Cardiac septum (tissue), 1 donor: ENCODE results near the gene KIF25. TPM values are rescaled to one million over a fixed set of nuclear protein-coding genes. Genes with fewer than 3 reads are reported as not detected.
"Not testable (repeated sequence)": the region's sequence is repeated elsewhere in the genome, so short reads cannot be mapped to it uniquely, and the experiment has no call there.

ENCODE experiments used
- DNase-seq: peaks from one replicate; pipeline ENCODE4 v3.0.0-alpha.2; 2020; ENCODE audit warnings: low spot score
- intact Hi-C: fragments of 100-400 bp; cut with DNase I; formaldehyde crosslinking; loops from one replicate; pipeline ENCODE4 v1.14.0; 2022
- total RNA-seq: library from RNA; stranded (reverse); fragmentation: NEBNext Ultra II Directional; extraction: Animal tissue kit (Norgen Biotek cat#: 25700); gene quantifications from one replicate; pipeline ENCODE4 v1.2.1, GENCODE V29; 2021
- donor health status: DM: no; HTN: no; CAD: no.

The KIF25 gene
- total RNA-seq, 1 donor from 2014 or later = 0.24 TPM

DNA sequence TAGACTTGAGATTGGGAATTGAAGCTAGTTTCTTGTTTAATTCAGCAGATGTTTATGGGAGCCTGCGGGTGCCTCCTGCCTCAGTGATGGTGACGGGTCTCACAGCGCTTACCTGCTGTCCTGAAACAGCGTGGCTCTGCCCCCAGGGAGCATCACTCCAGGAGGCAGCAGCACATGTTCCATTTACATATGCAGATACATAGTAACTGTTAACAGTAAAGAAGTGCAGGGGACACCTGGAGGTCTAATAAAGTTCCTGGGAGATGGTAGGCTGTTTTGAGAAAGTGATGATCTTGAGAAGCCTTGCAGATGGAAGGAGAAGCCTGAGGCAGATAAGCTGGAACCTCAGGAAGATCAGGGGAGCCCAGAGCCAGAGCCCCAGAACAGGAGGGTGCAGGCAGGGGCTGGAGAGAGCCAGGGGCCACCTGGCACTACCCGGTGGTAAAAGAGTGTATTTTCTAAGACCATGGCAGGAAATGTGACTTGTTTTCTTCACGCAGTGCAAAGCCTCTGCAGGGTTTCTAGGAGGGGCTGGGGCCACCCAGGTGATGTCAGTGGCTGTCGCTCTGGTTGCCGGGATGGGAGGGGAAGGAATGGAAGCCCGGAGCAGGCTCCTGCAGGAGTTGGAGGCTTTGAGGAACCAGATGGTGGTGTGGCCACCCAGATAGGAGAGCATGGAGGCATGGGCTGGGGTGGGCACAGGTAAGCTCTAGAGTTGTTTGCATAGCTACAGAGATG lies 24.2 kb upstream of the KIF25 start:
- no peak for DNase-seq
- intact Hi-C loops = no loop called here

DNA sequence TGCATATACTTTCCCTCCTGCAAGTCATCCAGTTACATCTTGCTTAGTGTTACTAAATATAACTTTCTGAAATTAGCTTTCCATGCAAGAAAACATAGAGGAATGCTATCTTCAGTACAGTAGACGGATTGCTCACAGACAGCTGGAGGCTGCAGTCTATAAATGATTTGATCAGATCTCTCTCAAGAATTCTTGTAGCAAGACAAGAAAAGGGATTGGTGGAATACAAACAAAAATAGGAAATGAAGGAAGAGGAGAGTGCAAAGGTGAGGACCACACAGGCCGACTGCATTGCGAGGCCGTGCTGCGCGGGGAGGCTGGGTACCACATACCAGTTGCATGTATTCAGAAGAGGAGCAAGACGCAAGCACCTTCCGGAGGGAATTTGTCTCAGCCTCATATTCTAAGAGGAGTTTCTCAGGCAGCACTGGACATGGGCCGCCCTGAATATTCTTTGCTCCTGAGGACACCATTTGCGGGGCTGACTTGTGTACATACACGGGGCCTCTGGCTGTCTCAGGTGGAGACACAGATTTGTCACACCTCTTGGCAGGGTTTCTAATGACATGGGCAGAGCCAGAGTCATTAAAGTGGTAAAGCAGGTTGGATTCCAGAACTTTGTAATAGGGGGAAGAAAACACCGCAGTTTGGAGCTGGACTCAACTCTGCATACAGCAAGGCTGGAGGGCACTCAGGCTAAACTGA lies 22.7 kb upstream of the KIF25 start:
- intact Hi-C loops = no loop called here
- no peak for DNase-seq

DNA sequence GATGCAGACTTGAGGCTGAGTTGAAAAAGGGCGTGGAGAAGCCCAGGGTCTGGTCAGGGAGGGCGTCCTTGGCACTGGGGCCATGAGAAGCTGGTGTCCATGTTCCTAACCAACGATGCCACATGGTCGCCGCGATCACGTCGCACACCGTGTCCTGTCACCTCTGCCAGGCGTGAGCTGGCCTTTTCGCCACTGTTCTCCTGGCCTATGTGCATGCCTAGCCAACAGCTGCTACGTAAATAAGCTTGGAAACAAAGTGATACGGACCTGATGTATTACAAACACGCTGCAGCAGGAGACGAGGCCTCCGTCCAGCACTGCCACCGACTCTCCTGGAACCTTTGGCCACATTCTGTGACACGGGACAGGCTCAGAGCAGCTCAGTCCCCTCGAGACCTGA lies 22.0 kb upstream of the KIF25 start:
- no peak for DNase-seq
- intact Hi-C loops = no loop called here

DNA sequence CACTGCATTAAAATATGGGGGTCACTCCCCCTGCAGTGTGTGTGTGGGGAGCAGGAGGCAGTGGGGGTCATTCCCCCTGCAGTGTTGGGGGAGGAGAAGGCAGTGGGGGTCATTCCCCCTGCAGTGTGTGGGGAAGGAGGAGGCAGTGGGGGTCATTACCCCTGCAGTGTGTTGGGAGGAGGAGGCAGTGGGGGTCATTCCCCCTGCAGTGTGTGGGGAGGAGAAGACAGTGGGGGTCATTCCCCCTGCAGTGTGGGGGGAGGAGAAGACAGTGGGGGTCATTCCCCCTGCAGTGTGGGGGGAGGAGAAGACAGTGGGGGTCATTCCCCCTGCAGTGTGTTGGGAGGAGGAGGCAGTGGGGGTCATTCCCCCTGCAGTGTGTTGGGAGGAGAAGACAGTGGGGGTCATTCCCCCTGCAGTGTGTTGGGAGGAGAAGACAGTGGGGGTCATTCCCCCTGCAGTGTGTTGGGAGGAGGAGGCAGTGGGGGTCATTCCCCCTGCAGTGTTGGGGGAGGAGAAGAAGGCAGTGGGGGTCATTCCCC lies 21.3 kb upstream of the KIF25 start:
- DNase-seq, intact Hi-C loops: not testable (repeated sequence)

DNA sequence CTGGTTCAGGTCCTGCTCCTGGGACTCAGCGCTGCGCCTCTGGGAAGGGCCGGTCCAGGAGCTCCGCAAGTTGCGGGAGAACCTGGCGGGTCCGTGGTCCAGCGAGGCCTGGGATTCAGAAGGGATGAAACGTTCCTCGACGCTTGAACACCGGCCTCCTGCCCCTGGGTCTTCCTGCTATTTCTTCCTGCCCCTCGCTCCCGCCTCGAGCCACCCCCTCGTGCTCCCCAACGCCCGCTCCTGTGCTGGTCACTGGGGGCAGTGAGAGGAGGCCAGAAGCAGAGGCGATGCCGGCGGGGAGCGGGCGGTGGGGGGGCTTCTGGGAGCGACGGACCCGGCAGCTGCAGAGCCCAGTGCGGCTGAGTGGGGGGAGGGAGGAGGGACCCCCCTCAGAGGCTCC lies 20.8 kb upstream of the KIF25 start:
- no peak for DNase-seq
- intact Hi-C loops = no loop called here

DNA sequence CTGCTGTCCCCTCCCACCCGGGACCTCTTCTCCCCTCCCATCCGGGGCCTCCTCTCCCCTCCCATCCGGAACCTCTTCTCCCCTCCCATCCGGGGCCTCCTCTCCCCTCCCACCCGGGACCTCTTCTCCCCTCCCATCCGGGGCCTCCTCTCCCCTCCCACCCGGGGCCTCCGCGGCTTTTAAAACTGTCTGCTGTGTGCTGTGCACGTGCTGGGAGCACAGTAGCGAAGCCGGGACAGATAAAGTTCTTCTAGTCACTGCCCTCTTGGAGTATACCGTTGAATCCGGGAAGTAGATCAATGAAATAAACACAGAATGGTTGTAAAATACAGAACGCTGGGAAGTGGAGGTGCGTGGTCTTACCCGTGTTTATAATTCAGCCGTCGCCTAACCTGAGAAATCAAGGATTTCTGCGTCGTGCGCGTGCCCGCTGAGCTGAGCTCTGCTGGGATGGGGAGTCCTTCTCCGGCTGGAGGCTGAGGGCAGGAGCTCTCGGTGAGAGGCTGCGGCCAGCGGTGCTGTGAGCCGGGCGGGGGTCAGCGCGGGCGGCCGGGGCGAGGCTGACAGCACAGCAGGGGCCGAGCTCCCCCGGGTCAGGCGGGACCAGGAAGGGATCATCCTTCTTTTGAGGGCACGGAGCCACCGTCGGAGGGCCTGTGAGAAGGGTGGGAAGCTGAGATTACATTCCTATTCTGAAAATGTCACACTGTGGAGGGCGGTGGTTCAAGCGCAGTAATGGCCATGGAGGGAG lies 19.6 kb upstream of the KIF25 start:
- intact Hi-C loops = no loop called here
- DNase-seq = no peak

DNA sequence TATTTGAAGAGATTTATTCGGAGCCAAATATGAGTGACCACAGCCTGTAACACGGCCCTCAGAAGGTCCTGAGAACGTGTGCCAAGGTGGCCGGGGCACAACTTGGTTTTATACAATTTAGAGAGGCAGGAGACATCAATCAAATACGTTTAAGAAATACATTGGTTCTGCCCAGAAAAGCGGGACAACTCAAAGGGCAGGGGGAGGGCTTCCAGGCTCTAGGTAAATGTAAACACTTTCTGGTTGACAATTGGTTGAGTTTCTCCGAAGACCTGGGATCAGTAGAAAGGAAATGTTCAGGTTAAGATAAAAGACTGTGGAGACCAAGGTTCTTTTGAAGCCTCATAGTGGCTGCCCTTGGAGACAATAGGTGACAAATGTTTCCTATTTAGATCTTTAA lies 18.9 kb upstream of the KIF25 start:
- no peak for DNase-seq
- intact Hi-C loops = no loop called here

DNA sequence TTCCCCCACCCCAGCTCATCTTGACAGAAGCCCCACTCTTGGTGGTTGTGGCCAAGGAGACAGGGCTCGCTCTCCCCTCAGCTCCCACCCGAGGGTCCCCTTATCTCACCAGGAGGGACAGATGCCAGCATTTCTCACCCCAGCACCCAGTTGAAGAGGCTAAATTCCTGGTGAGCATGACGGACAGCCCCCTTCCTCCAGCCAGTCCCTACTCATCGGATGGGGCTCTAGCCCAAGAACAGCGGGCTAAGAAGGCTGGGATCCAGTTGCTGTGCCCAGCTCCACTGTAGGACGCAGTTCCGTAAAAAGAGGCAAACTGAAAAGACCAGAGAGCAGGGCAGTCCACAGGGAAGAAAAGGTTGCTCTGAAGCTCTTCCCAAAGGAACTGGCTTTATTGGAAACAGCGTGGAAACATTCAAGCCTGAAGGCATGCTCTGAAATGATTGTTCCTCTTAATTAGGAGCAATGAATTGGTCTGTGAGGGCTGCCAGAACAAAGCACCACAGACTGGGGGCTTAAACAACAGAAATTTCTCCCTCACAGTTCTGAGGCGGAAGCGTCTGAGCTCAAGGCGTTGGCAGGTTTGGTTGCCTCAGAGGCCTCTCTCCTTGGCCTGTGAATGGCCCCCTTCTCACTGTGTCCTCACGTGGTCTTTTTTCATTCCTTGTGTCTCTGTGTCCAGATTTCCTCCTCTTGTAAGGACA lies 17.9 kb upstream of the KIF25 start:
- DNase-seq = no peak
- intact Hi-C loops = no loop called here

DNA sequence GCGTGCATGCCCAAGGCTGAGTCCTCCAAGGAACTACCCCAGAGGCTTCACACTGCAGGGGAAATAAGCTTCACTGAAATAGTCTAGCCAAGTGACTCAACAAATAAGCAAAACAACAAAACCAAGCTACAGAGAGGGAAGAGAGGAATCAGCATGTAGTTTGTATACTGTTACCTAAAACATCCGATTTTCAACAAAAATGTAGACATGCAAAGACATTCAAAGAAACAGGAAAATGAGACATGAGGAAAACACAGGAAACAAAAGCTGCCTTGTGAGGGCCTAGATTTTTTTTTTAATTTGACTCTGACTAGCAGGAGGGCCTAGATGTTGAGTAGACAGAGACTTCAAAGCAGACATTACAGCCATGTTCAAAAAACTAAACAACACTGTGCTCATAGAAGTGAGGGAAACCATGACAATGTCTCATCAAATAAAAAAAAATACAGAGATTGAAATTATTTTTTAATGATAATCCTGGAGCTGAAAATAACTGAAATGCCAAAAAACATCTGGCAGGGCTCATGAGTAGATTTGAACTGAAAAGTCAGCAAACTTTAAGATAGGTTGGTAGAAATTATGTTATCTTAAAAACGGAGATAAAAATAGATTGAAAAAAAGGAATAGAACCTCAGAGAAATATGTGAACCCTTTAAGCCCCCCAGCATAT lies 16.4 kb upstream of the KIF25 start:
- DNase-seq = no peak
- intact Hi-C loops = no loop called here

DNA sequence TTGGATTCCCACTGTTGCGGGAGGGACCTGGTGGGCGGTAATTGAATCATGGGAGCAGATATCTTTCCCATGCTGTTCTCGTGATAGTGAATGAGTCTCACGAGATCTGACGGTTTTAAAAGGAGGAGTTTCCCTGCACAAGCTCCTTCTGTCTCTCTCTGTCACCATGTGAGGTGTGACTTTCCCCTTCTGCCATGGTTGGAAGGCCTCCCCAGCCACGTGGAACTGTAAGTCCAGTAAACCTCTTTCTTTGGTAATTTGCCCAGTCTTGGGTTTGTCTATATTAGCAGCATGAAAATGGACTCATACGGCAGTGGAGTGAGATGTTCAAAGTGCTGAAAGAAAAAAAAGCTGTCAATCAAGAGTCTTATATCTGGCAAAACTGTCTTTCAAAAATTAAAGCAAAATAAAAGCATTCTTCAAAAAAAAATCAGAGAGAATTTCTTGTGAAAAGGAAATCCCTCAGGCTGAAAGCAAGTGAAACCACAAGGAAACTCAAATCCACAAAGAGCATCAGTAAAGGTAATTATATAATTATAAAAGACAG lies 15.5 kb upstream of the KIF25 start:
- intact Hi-C loops = no loop called here
- no peak for DNase-seq

DNA sequence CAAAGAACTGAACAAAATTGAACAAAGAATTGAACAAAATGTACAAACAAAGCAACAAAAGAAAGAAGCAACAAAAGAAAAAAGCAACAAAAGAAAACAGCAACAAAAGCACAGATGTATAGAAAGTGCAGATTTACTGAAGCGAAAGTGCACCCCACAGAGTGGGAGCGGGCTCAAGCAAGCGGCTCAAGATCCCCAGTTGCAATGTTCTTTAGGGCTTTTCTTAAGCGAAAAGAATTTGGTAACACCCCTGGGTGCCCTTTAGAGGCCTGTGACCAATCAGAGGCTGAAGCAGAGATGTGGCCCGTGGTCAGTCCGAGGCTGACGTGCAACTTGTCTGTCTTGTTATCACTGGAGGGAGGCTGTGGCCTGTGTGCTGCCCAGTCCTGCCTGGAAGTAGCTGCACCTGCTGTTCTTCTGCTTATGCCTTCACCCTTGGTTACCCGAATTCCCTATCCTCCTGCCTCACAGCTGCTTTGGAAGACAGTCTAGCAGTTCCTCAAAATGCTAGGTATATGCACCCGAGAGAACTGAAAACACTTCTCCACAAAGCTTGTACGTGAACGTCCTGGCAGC lies 13.2 kb upstream of the KIF25 start:
- DNase-seq = no peak
- intact Hi-C loops = no loop called here

DNA sequence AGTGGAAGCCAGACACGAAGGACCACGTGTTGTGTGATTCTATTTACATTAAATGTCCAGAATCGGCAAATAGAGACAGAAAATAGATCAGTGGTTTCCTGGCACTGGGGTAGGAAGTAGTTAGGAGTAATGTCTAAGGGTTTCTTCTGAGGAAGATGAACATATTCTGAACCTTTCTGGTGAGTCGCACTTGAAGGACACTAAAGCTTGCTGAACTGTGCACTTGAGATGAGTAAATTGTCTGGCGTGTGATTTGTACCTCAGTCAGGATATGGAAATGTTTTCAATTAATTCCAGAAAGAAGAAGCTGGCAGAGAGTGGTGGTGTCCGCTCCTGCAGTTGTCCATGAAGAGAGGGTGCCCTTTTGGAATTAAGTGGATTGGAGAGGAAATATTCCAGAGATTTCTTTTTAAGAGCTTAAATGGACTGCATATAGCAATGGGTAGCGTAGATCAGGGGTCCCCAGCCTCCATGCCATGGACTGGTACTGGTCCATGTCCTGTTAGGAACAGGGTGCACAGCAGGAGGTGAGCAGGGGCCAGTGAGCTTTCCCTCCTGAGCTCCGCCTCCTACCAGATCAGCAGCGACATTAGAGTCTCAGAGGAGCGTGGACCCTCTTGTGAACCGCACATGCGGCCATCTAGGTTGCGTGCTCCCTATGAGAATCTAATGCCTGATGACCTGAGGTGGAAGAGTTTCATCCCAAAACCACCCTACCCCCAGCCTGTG lies 12.4 kb upstream of the KIF25 start:
- intact Hi-C loops = no loop called here
- DNase-seq = no peak

DNA sequence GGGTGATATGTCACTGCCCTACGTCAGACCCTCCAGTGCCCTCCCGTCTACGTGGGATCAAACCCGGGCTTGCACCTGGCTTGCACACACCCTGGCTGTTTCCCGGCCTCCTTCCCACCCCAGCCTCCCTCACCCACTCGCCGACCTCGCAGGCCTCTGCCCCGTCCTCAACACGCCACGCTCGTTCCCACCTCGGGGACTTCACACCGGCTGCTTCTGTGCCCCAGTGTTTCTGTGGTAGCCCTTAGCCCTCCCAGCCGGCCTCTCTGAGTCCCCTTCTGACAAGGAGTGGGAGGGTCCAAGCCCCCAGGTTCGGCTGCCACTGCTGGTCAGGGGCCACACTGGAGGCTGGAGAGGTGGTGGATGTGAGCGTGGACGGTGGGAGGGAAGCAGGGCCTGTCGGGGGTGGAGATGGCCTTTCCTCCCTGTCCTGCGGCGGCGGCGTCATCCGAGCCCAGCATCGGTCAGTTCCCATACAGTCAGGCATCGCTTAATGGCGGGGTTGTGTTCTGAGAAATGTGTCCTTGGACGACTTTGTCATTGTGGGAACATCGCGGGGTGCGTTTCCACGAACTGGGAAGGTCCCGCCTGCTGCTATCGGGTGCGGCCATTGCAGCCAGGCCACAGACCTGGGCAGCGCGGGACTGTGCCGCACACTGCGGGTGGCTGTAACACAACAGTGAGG lies 11.4 kb upstream of the KIF25 start:
- intact Hi-C loops = no loop called here
- DNase-seq = peak; percentile 69

DNA sequence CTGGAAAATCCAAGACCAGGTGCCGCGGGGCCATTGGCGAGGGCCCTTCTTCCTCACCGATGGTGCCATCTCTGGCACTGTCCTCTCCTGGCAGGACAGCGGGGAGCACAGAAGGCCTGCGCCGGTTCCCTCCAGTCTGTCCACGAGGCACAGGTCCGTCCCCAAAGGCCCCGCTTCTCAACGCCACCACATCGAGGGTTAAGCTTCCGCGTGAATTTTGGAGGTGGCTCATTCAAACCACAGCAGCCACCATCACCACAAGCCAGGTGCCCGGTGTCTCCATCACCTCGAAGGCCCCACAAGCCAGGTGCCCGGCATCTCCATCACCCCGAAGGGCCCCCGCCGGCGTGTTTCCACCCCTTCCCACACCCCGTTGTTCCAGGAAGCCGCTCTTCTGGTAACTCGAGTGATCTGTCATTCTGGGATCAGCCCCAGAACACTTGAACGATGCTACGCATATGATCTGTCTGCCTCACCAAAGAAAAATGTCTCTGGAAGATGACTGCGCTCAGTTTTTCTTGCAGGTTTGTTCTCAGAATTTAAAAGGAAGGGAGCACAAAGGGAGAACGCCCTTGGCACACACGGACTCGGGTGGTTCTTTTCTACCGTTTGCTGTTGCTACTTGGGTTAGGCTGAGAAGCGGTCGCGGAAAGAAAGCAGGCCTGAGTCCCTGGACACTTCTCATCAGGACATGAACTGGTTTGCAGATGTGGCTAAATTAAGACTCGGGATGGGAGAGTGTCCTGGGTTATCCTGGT lies 9.9 kb upstream of the KIF25 start:
- intact Hi-C loops = no loop called here
- DNase-seq = no peak

DNA sequence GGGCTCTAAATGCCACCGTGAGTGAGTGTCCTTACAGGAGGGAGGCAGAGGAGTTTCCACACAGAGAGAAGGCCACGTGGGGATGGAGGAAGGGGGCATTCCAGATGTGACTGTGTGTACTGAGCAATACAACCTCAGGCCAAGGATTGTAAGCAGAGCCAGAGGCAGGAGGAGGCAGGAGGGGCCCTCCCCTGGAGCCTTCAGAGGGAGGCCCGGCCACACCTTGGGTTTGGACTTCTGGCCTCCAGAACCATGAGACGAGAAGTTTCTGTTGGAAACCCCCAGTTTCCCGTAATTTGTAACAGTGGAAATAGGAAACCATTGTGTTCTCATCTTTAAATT lies 9.3 kb upstream of the KIF25 start:
- no peak for DNase-seq
- intact Hi-C loops = no loop called here

DNA sequence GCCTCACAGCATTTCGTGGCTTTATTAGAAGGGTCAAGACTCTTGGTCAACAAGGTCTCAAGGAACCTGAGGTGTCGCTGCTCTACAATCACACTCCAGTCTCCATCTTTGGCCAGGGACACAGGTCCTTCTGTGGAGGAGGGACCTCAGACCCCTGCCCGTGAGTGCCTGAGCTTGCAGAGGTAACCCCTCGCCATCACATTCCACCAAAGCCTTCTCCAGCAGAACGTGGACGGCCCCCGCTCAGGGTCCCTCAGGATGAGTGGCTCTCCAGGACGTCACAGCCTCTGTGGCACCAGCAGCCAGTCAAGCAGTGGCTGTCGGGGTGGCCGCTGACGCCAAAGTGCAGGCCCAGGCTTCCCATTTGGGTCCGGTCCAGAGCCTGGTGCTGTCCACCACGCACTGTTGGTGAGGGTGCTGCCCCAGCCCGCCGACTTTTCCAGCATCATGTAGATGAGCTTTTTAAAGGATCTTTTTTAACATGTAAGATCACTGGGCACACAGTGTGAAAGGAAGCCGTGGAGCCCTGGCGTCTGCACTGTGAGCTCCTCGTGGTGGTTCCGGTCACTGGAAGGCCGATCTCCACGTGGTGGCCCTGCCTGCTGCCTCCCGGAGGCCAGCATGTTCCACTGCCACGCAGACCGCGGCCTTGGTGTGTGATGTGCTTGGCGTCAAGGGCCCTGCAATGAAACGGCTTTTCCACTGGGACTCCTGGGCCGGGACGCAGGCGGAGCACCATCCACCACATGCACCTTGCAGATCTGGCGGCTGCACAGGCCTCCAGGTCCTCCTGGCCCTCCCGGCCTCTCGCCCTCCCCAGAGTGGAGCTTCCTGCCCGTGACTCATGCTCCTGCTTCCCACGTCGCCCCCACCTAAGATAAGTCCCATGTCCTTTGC lies 8.3 kb upstream of the KIF25 start:
- peak; percentile 72 for DNase-seq
- intact Hi-C loops = no loop called here
